Muscle of back (tissue), 11 donors: ENCODE measurements around the gene TTLL8. TPM values are rescaled to one million over a fixed set of nuclear protein-coding genes. Genes with fewer than 3 reads are reported as not detected.
A peak's percentile ranks its signal among the peaks of the same experiment; 100 is the strongest.

Experiments used
- DNase-seq, 3 donors: peaks; one replicate each; pipeline versions ENCODE4 v3.0.0 to v3.0.0-alpha.2; 2013
- polyA plus RNA-seq, 10 donors: library from polyadenylated mRNA; unstranded; fragments of 120-200 nt; gene quantifications; one replicate each; pipeline ENCODE4 v1.2.1, GENCODE V29; 2013; ENCODE audit not compliant: insufficient read length in 10 of 10

Gene TTLL8
- polyA plus RNA-seq, 10 donors, result not detected

DNA sequence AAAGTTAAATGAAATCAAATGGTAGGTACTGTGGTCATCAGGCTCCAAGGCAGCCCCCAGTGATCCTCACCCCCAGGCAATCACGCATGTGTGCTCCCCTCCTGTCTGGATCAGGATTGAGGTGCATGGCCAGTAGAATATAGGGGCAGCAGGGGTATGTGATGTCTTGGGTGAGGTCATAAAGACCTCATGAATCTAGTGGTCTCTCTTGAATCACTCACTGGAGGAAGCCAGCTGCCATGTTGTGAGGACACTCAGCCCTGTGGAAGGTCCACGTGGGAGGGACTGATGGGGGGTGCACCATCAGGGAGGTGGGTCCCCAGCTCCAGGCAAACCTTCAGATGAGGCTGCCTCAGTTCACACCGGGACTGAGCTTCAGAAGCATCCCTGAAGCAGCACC lies 38.8 kb downstream of the TTLL8 start:
- DNase-seq, result no peak

DNA sequence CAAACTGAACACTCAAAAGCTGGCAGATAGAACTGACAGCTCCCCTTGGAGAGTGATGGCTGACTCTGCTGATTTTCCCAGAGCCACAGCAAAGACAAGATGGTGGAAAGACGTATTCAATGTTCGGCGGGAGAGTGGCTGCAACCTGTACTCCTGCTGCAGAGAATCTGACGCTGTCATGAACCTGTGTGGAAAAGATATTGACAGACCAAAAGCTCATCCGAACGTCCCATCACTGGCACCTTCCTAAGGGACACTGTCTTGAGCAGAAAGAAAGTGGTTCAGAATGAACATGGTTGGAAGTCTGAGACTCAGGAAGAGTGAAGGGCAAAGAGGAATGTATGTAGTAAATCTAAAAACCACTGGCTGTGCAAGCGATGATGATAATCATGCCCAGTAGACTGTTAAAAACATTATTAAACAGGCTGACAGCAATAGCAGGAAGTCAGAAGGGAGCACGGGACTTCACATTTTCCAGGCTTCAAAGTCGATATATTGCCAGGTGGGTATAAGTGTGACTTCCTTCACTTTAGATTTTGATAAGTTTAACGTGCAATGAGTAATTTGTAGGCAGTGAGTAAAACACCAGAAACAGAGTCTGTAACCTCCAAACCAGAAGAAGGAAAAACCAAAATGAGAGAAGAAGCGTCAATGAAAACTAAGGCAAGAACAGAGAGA lies 39.4 kb downstream of the TTLL8 start:
- DNase-seq, result no peak

DNA sequence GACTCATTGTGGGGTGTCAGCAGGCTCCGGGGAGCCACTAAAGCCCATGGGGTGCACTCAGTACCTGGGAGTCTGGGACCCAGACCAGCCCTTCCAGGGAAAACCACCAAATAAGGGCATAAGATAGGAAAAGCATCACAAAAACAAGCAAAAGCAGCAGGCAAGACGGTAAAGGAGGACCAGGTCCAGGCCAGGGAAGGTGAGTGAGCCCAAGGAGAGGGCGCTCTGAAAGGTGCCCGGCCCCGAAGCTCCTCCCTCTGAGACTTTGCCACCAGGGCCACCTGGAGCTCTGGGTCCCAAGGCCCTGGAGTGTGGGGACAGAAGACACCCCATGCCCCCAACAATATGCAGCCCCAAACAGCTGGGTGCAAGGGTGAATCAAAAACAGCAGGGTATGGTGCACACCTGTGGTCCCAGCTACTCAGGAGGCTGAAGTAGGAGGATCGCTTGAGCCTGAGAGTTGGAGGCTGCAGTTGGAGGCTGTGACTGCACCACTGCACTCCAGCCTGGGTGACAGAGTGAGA lies 40.3 kb downstream of the TTLL8 start:
- no peak for DNase-seq

DNA sequence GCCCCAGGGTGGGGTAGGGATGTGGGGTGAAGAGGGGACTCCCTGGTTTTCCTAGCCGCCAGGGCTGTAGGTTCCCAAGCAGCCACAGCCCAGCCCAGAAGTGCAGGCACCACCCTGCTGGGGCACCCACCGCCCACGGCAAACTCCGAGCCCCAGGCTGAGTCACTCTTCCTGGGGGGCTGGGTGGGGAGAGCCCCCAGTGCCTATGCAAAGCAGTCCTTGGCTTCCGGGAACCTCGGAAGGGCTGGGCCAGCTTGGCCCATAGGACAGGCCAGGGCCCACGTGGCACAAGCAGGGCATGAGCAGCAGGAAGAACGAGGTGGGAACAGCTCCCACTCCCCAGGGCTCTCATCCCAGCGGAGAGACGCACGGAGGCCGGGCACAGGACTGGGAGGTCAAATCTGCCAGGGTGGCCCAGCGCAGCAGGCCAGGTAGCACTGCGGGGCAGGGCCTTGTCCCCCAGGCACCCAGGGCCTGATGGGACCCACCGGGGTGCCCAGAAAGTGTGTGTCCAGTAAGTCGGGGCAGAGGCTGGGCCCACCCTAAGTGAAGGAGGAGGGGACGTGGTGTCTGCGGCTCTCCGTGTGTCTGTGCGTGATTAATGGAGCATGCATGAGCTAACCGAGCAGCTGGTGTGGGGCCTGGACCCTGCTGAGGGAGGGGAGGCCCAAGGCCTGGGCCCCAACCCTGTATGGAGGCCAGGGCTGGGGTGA lies 41.0 kb downstream of the TTLL8 start:
- no peak for DNase-seq

DNA sequence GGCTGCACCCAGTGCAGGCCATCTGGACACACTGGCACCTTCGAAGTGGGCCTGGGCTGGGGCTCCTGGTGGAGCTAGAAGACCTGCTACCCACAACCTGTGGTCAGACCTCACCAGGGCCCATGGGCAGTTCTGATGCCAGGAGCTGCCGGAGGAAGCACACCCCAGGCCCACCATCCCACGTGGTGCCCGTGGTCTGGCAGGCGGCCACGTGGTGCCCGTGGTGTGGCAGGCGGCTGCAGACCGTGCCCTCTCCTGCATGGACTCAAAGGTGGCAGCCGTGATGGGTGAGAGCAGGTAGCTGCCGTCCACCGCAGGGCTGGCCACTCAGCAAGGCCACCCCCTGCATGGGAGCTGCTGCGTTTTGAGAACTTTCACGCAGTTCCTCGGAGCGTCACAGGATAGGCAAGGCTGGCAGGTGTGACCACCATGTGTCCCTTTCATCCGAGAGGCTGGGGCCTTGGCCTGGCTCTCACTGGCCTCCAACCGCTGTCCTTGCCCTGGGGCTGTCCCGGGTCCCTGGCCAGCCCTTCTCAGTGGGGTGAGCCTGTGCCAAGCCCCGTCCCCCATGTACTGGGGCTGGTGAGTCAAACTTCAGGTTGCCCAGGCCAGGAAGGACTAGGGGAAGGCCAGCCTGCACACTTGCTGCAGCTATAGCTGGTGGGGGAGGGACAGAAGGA lies 41.6 kb downstream of the TTLL8 start:
- DNase-seq, result no peak

DNA sequence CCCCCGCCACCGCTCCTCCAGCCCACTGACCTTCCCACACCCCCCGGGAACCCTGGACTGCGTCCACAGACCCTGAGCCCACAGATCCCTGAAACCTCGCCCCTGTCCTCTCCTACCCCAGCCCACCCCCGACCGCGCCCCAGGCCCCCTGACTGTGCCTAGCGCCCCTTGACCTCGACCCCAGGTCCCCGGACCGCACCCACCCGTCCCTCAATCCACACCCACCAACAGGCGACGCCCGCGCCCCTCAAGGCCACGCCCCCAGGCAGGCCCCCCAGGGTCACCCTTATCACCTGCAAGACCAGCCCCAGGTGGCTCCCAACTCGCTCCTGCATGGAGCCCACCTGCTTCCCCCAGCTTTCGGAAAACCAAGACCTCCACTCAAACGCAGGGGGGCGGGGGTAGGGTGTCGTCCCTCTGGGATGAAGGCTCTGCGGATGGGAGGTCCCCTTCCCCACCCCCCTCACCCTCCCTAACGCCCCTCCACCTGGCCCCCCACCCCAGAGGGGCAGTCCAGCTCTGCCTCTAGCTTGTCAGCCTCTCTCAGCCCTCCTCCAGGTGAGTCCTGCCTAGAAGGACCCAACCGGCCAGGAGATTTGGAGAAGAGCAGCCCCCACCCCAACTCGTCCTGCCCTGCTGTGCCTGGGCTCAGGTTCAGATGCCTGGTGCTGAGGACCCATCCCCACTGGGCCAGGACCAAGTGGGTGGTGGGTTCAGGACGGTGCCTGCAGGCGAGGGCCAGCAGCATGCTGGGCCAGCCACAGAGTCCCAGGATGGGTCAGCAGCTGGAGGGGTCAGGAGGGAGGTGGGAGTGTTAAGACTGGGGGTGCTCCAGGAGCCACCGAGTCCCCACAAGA lies 42.4 kb downstream of the TTLL8 start:
- DNase-seq, result no peak

DNA sequence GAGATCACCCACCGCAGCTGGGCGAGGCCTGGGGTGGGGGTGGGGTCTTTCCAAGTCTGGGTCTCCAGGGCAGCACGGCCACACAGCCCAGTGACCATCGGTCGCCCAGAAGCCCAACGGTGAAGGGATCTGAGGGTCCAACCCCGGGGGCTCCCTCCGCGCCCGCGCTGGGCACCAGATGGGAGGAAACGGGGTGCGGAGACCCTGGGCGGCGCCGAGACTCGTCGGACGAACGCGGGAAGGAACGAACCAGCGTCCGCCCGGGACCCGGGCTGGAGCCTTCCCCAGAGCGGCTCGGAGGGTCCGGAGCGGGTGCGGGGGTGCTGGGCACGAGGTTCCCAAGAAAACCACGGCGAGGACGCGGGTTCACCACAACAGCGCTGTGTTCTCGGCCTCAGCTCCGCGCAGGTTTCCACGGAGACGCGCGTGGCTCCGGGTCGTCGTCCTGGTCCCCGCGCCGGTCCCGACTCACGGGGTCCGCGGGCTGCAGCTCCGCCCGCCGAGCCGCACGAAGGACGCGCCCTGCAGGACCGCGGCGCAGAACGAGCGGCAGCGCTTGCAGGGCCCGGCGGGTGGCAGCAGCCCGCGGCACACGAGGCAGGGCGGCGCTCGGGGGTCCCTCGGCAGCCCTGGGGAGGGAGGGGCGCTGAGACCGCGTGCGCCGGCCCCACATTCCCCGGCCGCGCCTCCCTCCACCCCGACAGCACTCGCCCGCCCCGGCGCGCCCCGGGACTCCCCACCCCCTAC lies 43.3 kb downstream of the TTLL8 start:
- DNase-seq, result no peak

DNA sequence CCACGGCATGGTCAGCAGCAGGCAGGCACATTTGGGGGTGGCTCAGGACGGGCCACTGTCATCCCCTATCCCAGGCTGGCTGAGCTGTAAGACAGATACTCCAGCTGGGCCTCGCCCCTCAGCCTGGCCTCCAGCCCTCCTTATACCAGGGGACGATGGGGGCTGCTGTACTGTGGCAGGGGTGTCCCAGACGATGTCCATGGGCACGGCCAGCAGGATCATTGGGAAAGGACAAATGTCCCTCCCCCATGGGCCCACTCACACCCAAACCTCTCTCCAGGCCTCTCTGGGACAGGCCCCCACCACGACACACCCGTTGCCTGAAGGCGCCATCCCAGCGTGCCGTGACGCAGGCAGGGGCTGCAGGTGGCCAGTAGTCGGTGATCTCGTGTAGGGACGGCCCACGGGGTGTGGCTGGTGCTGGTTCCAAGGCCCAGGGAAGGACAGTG lies 44.0 kb downstream of the TTLL8 start:
- DNase-seq, result no peak

DNA sequence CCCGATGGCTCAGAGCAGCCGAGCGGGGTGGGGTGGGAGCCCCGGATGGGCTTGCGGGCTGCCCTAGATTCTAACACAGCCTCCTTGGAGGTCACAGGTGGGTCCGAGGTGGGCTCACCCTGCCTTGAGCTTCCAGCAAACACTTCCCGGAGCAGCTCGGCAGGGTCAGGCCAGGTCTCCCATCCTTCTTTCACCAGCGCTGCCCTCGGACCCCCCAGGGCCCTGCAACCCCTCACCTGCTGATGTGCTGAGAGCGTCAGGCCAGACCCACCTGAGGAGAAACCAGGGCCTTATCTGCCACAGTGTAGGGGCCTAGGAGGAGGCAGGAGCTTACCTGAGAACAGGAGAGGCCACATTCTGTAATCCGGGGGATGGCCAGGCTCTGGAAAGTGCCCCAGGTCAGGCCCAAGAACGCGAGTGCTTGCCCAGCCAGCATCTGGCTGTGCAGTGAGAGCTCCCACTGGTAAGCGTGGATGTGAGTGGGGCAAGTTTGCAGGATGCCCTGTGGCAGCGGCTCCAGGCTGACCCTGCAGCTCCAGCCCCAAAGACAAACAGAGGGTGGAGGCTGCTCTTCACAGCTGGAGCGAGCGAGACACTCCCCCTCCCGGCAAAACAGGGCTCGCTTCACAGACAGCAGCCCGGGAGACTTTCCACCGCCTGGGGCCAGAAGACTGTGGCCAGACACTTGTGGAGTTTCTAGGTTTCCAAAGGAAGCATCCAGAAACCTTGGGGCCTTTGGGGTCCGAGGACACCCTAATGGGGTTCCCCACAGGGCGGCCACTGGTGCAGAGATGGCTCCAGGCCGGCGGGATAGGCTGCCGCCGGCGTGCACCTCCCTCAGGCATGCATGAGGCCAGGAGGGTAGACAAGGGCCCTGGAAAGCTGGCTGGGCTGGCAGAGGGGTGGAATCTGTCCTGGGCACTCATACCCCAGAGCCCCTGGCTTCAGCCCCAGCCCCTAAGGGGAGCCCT lies 45.6 kb downstream of the TTLL8 start, which contains the start of gene IL17REL:
Gene IL17REL (minus strand): TSS at position 555 of the 971 bp plus-strand sequence. CDS start 119 bp downstream, at position 436.
- DNase-seq, result peak in 1 of 3 donors; percentile 34

DNA sequence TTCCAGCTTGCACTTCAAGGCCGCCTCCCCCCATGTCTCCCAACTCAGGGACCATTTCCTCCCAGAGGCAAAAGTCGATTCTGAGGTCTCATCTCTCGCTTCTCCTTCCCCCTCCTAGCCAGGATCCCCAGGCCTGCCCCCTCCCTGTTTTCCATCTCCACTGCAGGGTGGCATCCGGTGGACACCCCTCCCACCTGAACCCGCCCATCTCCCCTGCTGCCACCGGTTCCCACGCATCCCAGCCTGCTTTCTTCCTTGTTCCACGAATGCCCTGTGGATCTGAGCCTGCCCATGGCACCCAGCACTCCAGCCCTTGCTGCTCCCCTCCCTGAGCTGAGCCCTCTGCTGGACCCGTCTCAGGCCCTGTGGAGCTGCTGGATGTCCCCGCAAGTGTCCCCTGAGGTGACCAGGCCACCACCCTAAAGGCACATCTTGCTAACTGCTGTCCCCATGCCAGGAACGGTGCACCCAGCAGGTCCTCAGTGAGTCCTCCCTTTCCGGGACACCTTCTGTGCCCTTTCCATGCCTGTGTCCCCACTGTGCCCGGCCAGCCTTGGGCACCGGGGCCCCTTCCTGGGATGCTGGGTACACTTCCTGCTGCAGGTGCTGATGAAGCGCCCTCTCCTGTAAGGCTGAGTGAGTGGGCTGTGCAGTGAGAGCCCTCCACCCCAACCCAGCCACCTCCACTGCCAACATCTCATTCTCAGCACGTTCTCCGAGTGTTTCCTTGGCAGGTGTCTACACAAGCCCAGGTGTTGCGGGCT lies 46.5 kb downstream of the TTLL8 start:
- DNase-seq, result no peak

DNA sequence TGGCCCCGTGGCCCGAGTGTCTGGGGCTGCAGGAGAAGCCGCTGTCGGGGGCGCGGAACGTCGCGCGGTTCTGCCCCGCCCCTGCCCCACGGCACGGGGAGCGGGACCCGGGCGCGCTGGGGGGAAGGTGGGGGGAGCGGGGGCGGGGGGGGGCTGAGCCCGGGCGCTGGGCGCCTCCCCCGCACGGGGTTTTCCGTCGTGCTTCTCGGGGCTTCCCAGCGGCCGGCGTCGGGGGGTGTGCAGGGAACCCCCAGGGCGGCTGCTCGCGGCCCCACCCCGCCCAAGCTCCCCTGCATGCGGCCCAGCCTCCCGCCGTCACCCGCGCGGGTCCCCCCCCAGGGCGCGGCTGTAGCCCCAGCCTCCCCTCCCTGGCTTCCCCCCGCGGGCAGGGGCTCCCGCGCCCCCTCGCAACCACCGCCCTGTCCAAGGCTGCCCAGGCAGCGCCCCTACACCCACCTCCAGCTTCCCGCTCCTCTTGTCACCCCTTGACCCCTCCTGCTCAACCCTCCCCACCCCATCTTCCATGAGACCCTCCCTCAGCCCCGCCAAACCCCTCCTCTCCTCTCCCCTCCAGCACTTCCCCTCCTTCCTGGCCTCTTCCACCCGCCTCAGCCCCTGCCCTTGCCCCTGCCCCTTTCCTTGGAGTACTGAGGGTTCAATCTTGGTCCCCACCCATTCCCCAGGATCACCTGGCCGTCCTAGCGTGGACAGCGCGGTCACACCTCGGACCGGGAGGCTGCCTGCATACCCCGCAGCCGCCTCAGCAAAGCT lies 47.2 kb downstream of the TTLL8 start:
- DNase-seq, result no peak

DNA sequence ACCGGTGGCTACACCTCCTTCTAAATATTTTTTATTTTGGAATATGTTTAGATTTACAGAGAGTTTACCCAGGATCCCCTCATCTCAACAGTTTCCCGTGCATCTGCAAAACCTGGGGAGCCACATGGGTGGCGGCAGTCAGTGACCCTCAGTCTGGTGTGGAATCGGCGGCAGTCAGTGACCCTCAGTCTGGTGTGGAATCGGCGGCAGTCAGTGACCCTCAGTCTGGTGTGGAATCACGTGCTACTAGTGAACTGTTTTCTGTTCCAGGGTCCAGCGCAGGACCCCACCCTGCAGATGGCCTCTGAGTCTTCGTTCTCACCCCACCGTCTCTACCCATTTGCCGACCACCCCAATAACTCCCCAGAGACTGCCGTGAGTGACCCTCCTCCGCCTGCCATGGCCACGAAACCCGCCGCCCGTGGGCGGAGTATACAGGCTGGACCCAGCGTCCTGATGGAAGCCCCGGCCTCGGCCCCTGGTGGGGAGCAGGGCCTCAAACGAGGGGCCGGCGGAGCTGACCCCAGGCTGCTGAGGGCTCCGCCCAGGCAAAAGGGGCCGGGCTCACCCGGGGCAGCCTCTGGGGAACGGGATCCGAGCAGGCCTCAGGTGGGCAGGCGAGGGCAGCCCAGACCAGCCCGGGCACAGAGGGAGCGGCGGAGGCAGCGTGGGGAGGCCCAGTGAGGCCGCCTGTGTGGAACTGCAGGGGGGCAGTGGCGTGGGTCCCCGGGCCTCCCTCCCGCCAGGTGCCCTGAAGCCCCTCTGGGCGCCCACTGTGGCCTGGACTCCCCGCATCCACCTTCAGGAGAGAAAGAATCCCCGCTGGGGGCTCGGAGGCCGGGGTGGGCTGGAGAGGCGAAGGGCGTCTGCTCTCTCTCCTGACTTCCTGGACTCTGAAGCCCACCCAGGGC lies 48.1 kb downstream of the TTLL8 start:
- no peak for DNase-seq

DNA sequence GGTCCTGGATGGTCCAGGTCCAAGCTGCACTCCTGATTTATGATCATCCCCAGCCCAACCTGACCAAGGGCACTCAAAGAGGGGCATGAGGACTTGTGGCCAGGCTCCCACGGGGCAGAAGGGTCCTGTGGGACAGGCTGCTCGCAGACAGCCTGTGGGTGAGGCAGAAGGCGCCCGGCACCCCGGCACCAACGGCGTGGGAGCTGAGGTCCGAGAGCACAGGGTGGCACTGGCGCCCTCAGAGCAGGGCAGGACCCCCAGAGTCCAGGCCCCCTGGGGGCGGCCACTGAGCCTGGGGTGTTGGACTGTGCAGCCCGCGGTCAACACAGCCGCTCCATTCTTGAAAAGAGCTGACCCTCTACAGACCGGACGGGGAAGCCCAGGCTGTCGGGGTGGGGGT lies 48.8 kb downstream of the TTLL8 start:
- DNase-seq, result no peak

DNA sequence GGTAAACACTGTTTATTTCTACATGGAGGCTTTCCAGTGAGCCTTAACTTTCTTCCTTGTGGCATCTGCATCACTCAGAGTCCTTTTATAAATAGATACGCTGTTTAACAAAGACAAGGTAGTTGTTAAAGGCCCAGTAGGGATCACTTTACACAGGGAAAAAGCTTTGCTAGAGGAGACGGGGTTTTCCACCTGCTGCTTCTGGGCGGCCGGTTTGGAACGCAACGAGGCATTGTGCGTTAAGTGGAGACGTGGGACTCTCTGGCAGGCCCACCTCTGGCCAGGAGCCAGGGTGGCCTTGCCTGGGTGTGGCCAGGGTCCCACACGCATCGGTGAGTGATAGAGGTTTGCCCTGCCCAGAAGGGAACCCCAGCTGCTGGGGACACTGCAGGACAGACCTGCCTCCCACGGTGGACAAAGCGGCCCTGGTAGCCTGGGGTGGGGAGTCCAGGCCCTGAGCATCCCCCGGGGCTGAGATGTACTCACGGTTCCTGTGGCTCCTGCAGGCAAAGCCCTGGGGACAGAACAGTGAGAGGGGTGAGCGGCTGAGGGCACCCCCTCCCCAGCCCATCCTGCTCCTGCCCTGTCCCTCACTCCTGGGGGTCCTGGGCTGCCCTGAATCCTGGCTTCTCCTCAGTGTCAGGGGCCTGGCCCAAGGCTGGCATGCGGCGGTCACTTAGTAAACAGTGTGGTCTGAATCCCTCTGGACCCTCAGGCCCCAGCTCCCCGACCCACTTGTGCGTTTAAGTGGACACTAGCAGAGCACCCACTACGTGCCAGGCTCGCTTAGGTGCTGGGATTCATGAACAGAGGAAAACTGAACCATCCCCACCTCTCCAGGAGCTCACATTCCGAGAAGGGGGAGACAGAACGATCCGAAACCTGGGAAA lies 49.7 kb downstream of the TTLL8 start:
- DNase-seq, result no peak

DNA sequence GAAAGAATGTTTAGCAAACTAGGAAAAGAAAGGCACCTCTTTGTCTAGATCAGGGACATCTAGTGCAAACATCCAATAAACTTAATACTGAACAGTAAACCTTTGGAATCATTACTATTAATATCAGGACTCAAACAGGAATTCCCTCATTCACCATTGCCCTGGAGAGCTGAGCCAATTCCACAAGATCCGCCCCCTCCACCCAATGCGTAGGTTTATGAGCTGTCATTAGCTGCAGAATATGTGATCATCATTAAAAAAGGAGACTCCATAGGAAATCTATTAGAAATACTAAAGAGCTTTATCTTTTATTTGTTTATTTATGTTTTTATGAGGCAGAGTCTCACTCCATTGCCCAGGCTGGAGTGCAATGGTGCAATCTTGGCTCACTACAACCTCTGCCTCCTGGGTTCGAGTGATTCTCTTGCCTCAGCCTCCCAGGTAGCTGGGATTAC lies 51.0 kb downstream of the TTLL8 start:
- no peak for DNase-seq

DNA sequence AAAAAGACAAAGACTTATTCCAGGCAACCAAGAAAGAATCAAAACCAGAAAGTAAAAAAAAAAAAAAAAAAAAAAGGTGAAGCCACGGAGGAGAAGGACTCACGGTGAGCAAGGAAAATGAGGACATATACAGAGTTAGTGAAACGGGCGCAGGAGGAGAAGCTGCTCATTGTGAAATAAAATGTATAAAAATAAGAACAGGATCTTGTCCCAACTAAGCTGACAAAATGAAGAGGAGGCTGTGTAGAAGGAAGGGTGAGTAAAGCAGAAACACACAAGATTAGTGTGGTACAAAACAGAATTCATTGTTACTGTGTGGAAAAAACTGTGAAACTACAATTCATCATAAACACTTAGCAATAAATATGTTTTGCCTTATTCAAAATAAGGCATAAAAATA lies 53.2 kb downstream of the TTLL8 start:
- no peak for DNase-seq
